NCI-H2081 treated with DMSO at 0.1 percent for 48 hours (cell line): Measurements from ENCODE around the gene BPI.
"Not testable (repeated sequence)": the region's sequence is repeated elsewhere in the genome, so short reads cannot be mapped to it uniquely, and the experiment has no call there.

Experiments
- DNase-seq: peaks from one replicate; lab custom pipeline; 2025; lab: John Stamatoyannopoulos, UW

The BPI gene

GRCh38 chr20:38303908-38304379 is at the start of gene BPI:
BPI (plus strand) TSS chr20:38304156; CDS start chr20:38304224, 68 bp downstream.
- no peak for DNase-seq

GRCh38 chr20:38254621-38255020 is 49.3 kb upstream of the BPI start:
- not testable (repeated sequence) for DNase-seq

GRCh38 chr20:38255393-38255792 is 48.6 kb upstream of the BPI start:
- no peak for DNase-seq

GRCh38 chr20:38256021-38256420 is 47.9 kb upstream of the BPI start:
- DNase-seq: no peak

GRCh38 chr20:38256966-38257365 is 47.0 kb upstream of the BPI start:
- DNase-seq: no peak

- no peak for DNase-seq
Observed at GRCh38 chr20:38258545-38259215, 45.3 kb upstream of the BPI start.

GRCh38 chr20:38260025-38260377 is 44.0 kb upstream of the BPI start:
- DNase-seq: no peak

GRCh38 chr20:38260378-38261053 is 43.4 kb upstream of the BPI start, which contains the start of gene KIAA1755:
KIAA1755 (minus strand) TSS chr20:38260735; CDS start chr20:38260500, 235 bp downstream.
- DNase-seq: no peak

- no peak for DNase-seq
Observed at GRCh38 chr20:38261054-38261390, 42.9 kb upstream of the BPI start.

GRCh38 chr20:38262931-38263330 is 41.0 kb upstream of the BPI start:
- no peak for DNase-seq

- no peak for DNase-seq
Observed at GRCh38 chr20:38266426-38266825, 37.5 kb upstream of the BPI start.

GRCh38 chr20:38267296-38267695 is 36.7 kb upstream of the BPI start:
- DNase-seq: no peak

- no peak for DNase-seq
Observed at GRCh38 chr20:38267901-38268514, 35.9 kb upstream of the BPI start.

GRCh38 chr20:38269040-38269439 is 34.9 kb upstream of the BPI start:
- no peak for DNase-seq

- no peak for DNase-seq
Observed at GRCh38 chr20:38269715-38270114, 34.2 kb upstream of the BPI start.

- DNase-seq: no peak
Observed at GRCh38 chr20:38270869-38271605, 32.9 kb upstream of the BPI start.

- DNase-seq: no peak
Observed at GRCh38 chr20:38271608-38272120, 32.3 kb upstream of the BPI start.

- no peak for DNase-seq
Observed at GRCh38 chr20:38272398-38272797, 31.6 kb upstream of the BPI start.

GRCh38 chr20:38272961-38273360 is 31.0 kb upstream of the BPI start:
- DNase-seq: no peak

GRCh38 chr20:38275815-38276550 is 28.0 kb upstream of the BPI start:
- DNase-seq: no peak

GRCh38 chr20:38277285-38277684 is 26.7 kb upstream of the BPI start:
- DNase-seq: no peak

GRCh38 chr20:38277691-38278090 is 26.3 kb upstream of the BPI start:
- no peak for DNase-seq
